ENCODE measurements around the gene DYNC1H1.

DNA sequence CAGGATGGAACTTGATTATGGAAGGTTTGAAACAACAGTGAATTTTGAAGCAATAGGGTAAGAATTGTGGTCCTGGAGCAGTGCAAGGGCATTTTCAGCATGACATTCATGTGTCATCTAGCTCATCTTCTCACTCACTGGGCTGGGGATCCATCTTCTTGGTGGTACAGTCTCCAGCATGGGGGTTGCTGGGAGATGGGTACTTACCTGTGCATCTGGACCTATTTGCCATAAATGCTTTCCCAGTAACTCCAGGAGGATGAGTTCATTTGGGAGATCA, 115.3 kb downstream of the DYNC1H1 start:
- TF ChIP-seq, protein P1, sequence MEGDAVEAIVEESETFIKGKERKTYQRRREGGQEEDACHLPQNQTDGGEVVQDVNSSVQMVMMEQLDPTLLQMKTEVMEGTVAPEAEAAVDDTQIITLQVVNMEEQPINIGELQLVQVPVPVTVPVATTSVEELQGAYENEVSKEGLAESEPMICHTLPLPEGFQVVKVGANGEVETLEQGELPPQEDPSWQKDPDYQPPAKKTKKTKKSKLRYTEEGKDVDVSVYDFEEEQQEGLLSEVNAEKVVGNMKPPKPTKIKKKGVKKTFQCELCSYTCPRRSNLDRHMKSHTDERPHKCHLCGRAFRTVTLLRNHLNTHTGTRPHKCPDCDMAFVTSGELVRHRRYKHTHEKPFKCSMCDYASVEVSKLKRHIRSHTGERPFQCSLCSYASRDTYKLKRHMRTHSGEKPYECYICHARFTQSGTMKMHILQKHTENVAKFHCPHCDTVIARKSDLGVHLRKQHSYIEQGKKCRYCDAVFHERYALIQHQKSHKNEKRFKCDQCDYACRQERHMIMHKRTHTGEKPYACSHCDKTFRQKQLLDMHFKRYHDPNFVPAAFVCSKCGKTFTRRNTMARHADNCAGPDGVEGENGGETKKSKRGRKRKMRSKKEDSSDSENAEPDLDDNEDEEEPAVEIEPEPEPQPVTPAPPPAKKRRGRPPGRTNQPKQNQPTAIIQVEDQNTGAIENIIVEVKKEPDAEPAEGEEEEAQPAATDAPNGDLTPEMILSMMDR (IDR thresholded peaks at IDR 0.05): no peak
- no peak for TF ChIP-seq POLR2A (IDR thresholded peaks at IDR 0.05)
